ENCODE data around the gene ATP2B2. TPM values are rescaled to one million over a fixed set of nuclear protein-coding genes. Genes with fewer than 3 reads are reported as not detected.

The ATP2B2 gene
- total RNA-seq, 1 donor = not detected

DNA sequence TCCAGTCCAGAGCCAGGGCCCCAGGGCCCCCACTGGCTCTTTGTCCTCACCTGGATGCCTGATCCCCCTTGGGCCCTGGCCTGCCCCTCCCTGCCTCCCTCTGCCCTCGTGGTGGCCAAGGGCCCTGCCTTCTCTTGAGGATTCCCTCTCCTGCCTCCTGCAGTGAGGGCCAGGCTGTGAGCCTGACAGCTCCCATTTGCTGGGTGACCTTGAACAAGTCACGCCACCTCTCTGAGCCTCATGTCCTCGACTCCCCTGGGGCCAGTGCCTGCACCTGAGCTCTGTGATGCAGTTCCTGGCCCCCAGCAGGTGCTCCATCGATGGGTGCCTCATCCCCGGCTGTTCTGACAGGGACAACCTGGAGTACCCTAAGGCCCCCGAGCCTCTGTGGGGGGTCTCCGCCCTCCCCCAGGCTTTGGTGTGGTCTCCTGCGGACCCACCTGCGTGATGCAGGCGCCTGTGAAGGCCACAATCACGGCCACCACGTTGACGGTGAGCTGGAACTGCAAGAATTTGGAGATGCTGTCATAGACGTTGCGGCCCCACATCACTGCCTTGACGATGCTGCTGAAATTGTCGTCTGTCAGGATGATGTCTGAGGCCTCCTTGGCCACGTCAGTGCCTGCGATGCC lies 160.3 kb downstream of the ATP2B2 start:
- H3K4me3 ChIP-seq (ENCODE audit: low read length) = no peak overlapping the region
- no peaks in the 10 kb centered on the region for H3K9me3 ChIP-seq (ENCODE audit: low read depth, low read length)
- no peaks in the 10 kb centered on the region for H3K27me3 ChIP-seq (ENCODE audit: insufficient read depth, low read length)
- no peaks in the 10 kb centered on the region for H3K4me1 ChIP-seq (ENCODE audit: insufficient read depth, low read length)

DNA sequence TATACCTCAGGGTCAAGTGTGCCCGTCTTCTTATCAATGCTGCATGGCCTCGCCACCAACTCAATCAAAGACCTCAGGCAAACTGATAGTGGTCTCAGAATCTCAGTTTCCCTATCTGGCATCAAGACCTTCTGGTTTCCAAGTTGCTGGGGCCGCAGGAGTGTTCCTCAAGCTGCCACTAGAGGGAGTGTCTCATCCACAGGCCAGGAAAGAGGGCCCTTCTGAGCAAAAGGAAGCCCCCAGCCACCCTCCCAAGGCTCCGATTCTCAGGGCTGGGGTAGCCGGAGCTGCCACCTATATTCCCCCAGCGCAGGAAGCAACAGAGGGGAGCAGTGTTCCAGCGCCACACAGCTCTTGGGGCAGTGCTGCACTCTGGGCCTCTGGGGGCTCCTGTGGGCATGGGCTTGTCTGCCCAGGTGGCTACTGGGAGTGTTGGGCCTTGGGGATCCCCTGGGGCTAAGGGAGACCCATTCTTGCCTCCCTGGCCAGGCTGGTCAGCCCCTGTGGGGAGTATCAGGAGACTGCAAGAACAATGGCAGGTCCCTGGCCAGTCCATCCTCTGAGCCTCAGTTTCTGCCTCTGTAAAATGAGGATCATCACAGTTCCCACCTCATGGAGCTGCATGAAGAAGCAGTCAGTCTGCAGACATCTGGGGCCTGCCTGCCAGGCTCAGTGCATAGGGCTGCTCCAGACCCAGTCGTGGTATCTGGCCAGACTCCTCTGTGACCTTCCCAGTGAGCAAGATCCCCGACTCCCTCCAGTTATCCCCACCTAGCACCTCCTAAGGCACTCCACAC lies 161.0 kb downstream of the ATP2B2 start:
- no peak overlapping the region for H3K4me3 ChIP-seq (ENCODE audit: low read length)
- no peaks in the 10 kb centered on the region for H3K27me3 ChIP-seq (ENCODE audit: insufficient read depth, low read length)

DNA sequence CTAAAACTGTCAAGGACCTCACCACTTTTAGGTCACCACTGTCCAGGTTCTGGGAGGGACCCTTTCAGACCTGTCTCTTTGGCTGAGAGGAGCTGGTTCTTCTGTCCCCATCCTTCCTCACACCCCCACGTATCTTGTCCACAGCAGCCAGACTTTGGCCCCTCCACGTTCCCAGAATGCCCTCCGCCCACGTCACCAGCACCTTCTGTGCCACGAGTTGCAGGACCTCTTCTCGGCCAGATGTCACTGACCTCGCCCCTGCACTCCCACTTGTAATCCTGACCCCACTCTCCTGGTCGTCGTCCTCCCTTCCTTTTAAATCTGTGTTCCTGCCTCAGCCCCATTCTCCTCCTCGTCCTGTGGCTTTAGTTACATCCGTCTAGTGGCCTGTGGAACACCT lies 161.9 kb downstream of the ATP2B2 start:
- no peaks in the 10 kb centered on the region for H3K27me3 ChIP-seq (ENCODE audit: insufficient read depth, low read length)
- no peaks in the 10 kb centered on the region for H3K4me1 ChIP-seq (ENCODE audit: insufficient read depth, low read length)
- no peak overlapping the region for H3K4me3 ChIP-seq (ENCODE audit: low read length)
- no peaks in the 10 kb centered on the region for H3K9me3 ChIP-seq (ENCODE audit: low read depth, low read length)

More for the DNA sequence above, 161.0 kb downstream of the ATP2B2 start:
- Histone ChIP-seq H3K4me1 (ENCODE audit: insufficient read depth, low read length) (no peaks in the 10 kb centered on the region), H3K9me3 (ENCODE audit: low read depth, low read length) (no peaks in the 10 kb centered on the region)

DNA sequence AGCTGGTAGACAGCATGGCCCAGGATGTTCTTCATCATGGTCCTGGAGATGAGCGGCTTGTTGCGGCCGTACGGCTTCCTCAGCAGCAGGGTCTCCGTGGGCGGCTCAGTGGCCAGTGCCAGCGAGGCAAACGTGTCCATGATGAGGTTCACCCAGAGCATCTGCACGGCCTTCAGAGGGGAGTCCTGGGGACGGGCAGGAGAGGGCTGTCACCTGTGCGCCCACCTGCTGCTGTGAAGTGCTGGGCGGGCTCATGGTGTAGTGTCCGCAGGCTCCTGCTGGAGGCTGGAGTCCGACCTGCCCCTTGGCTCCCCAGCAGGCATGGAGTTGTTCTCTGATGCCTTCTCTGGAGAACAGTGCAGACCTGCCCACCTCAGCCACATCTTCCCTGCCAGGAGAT lies 162.6 kb downstream of the ATP2B2 start:
- H3K9me3 ChIP-seq (ENCODE audit: low read depth, low read length) = no peaks in the 10 kb centered on the region
- H3K4me1 ChIP-seq (ENCODE audit: insufficient read depth, low read length) = no peaks in the 10 kb centered on the region
- no peaks in the 10 kb centered on the region for H3K27me3 ChIP-seq (ENCODE audit: insufficient read depth, low read length)
- no peak overlapping the region for H3K4me3 ChIP-seq (ENCODE audit: low read length)

DNA sequence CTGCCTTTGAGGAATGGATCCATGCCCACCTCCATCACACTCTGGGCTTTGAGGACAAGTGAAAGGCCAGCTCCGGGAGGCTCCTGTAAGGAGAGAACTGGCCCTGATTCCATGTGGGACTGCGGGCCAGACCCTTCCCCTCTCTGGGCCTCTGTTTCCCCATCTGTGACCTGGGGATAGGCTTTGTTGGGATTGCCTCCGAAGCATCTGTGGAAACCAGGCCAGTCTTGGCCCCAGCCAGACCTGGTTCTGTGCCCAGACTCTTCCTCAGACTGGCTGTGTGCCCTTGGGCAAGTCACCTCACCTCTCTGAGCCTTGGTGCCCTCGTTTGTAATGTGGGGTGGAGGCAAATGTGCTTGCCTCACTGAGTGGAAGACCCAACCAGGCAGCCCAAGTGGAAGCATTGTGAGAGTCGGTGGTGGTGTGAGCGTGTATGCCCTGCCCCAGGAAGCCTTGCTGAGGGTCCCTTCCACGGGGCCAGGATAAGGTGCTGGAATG lies 163.4 kb downstream of the ATP2B2 start:
- H3K27me3 ChIP-seq (ENCODE audit: insufficient read depth, low read length) = no peaks in the 10 kb centered on the region
- H3K4me1 ChIP-seq (ENCODE audit: insufficient read depth, low read length) = no peaks in the 10 kb centered on the region
- H3K9me3 ChIP-seq (ENCODE audit: low read depth, low read length) = no peaks in the 10 kb centered on the region
- no peak overlapping the region for H3K4me3 ChIP-seq (ENCODE audit: low read length)

DNA sequence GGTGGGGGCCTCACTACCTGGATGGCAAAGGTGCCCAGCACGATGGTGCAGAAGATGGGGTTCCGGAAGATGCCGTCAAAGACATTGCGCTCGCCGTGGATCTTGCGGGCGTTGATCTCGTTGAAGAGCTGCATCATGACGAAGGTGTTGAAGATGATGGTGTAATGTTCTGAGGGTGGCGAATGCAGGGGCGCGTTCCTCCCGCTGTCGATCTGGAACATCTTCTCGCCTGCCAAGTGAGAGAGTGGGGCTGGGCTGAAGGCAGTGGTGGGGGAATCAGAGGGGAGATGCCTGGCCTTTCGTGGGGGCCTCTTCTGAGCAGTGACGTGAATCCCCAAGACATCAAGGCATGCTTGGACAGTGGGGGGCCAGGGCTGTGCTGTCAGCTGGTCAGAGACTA lies 164.9 kb downstream of the ATP2B2 start:
- Histone ChIP-seq H3K9me3 (ENCODE audit: low read depth, low read length) (no peaks in the 10 kb centered on the region), H3K4me1 (ENCODE audit: insufficient read depth, low read length) (no peaks in the 10 kb centered on the region), H3K27me3 (ENCODE audit: insufficient read depth, low read length) (no peaks in the 10 kb centered on the region), H3K4me3 (ENCODE audit: low read length) (no peak overlapping the region)

DNA sequence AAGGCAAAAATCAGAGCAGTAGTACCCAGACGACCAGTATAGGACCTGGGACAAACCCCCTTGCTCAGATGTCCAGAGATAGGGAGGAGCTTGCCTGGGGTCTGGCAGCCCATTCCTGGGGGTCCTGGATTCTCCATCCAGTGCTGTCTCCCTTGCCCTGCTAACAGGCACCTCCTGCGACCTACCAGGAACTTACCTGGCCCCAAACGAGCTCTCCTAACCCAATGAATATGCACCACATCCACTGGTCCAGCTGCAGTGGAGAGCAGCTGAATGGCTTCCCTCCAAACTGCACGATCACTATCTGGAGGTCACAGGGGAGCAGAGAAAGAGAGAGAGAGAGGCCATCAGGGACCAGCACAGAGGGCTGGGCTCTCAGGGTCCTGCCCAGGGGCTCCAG lies 165.3 kb downstream of the ATP2B2 start:
- no peaks in the 10 kb centered on the region for H3K9me3 ChIP-seq (ENCODE audit: low read depth, low read length)

DNA sequence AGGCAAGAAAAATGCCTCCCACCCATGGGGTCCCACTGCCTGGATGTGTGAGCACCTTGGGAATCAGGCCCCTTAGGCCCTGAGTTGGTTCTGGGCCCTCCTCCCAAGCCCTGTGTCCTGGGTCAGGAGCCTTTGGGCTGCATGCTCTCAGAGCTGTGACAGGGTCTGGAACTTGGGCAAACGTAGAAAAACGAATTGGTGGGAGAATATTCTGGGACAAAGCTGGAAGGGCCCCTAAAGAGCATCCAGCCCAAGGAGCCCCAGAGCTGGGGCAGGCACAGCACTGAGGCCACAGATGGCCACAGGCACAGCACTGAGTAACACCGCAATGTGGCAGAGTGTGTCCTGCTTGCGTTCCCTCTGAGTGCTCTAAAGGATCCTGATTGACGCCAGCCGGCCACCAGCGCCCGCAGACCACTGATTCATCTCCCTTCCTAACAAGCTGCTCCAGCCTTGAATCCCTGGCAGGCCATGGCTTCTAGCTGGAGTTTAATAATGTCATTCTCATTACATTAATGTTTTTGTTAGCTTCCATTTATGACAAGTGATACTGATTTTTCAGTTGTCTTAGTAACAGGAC lies 165.9 kb downstream of the ATP2B2 start:
- Histone ChIP-seq H3K27me3 (ENCODE audit: insufficient read depth, low read length) (no peaks in the 10 kb centered on the region), H3K4me1 (ENCODE audit: insufficient read depth, low read length) (no peaks in the 10 kb centered on the region), H3K4me3 (ENCODE audit: low read length) (no peak overlapping the region), H3K9me3 (ENCODE audit: low read depth, low read length) (no peaks in the 10 kb centered on the region)

More for the DNA sequence above, 165.3 kb downstream of the ATP2B2 start:
- Histone ChIP-seq H3K4me1 (ENCODE audit: insufficient read depth, low read length) (no peaks in the 10 kb centered on the region), H3K4me3 (ENCODE audit: low read length) (no peak overlapping the region), H3K27me3 (ENCODE audit: insufficient read depth, low read length) (no peaks in the 10 kb centered on the region)

DNA sequence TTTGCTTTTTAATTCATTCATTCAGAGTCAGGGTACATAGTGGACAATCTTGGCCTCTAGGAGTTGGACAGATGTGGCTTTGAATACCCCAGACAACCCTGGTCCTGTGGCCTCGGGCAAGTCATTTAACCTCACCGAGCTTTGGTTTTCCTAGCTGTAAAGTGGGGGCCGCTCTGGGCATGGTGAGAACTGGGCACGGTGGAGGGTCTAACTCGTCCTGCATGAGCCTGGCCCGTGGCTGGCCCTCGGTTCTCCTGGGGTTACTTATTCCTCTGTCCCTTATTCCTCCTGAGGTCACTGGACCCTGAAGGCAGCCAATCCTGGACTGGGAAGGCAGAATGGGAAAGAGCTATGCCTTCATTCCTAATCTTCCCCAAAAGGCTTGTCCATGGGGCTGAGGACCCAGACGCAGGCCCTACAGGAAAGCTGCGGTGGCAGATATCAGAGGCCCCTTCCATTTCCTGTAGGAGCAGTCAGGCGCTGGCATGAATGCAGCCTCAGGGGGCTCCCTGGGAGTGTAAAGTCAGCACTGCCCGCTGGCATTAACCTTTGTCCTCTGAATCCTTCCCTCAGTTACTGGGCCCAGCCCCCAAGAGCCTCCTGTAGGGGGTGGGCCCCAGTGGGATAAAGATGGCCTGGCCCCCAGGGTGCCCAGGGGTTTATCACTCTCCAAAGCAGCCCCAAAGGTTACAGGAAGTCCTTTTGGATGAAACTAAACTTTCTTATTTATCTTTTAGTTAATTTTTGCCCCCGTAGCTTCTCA lies 166.6 kb downstream of the ATP2B2 start:
- Histone ChIP-seq H3K9me3 (ENCODE audit: low read depth, low read length) (no peaks in the 10 kb centered on the region), H3K4me1 (ENCODE audit: insufficient read depth, low read length) (no peaks in the 10 kb centered on the region), H3K27me3 (ENCODE audit: insufficient read depth, low read length) (no peaks in the 10 kb centered on the region), H3K4me3 (ENCODE audit: low read length) (no peak overlapping the region)

DNA sequence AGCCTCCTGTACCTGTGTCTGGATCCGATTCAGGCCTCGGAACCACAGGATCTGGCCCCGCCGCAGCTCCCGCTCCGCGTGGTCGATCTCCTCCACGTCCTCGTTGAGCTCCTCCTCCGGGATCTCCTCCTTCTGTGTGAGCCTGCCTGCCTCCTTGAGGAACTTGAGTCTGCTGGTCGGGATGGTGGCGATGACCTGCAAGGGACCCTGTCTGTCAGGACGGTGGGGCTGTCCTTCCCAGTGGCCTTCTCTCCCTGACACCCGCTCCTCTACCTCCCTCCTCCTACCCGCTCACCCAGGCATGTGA lies 167.3 kb downstream of the ATP2B2 start:
- no peaks in the 10 kb centered on the region for H3K27me3 ChIP-seq (ENCODE audit: insufficient read depth, low read length)
- no peak overlapping the region for H3K4me3 ChIP-seq (ENCODE audit: low read length)
- H3K9me3 ChIP-seq (ENCODE audit: low read depth, low read length) = no peaks in the 10 kb centered on the region
- no peaks in the 10 kb centered on the region for H3K4me1 ChIP-seq (ENCODE audit: insufficient read depth, low read length)

DNA sequence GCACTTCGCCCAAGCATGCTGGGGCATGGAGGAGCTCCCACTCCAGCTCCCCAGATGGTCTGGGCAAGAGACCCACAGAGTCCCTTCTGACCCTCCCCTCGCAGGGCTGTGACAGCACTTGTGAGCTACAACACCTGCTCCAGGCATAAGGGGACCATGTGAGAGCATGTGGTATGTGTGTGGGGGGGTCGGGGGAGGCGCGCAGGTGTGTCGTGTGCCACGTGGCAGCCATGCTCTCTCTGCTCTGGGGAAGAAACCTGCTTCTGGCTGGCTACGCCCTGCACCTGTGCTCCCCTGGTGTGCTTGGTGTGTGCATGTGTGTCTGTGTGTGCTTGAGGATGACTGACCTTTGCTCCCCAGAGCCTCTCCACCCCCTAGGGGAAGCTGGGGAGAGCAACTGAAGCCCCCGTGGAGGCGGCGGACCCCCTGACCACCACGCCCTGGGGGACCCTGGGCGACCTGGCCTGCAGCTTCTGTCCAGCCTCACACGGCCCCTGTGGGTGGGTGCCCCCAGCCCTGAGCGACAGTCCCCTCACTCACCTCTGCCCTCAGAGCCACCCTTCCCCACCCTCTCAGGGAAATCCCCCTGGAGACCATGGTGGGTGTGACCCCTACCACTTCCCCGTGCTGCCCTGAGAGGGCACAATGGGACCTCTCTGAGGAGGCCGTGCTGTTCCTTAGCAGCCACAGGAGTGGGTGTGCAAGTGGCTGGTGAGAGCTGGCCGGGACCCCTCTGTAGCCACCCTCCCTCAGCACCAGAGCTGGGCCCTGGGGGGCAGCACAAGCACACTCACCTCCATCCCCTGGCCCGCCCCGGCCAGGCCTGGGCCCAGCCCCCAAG lies 167.8 kb downstream of the ATP2B2 start:
- Histone ChIP-seq H3K4me1 (ENCODE audit: insufficient read depth, low read length) (no peaks in the 10 kb centered on the region), H3K4me3 (ENCODE audit: low read length) (no peak overlapping the region), H3K27me3 (ENCODE audit: insufficient read depth, low read length) (no peaks in the 10 kb centered on the region), H3K9me3 (ENCODE audit: low read depth, low read length) (no peaks in the 10 kb centered on the region)

DNA sequence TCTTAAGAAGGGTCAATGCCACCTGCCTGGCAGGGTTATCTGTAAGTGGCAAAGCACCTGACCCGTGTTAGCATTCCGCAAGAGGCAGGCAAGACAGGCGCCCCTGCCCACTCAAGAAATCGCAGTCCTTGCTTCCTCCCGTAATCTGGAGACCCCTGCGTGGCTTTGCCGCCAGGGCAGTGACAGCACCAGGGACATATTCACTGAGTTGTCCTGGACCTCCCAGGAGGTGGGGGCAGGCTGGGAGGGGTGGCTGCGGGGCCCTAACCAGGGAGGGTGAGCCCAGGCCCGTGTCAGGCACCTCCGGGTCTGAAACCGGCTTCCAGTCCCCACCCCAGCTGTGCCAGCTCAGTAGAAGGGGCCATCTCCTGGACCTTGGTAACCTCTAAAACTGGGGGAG lies 168.6 kb downstream of the ATP2B2 start:
- H3K27me3 ChIP-seq (ENCODE audit: insufficient read depth, low read length) = no peaks in the 10 kb centered on the region
- no peak overlapping the region for H3K4me3 ChIP-seq (ENCODE audit: low read length)

DNA sequence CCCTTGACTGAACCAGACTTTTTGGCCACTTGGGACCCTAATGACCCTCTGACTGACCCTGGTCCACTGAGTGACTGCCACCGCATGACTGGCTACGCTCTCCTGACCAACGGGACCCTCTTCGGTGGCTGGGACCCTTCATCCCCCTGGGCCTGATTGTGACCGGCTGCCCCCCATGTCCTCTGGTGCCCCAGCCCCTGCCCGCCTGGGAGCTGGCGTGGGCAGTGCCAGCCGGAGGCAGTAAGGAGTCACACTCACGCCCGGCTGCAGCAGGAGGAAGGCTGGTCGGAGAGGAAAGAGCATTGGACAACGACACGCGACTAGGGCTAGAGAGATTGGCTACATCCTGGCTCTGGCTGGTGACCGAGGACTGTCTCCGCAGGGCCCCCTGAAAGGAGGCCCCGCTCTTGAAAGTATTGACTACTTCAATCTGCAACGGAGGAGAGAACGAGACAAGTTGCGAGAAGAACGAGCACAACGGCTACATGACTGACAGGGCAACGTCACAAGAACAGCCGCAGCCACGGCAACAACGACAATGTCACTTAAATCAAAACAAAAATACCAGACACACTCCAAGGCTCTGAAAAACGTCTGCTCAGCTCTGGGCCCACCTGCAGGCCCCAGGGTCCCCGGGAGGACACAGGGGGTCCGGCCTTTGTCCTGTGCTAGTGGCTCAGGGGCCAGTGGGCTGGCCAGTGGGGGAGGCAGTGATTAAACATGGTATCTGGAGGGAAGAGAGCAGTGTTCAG lies 169.3 kb downstream of the ATP2B2 start:
- Histone ChIP-seq H3K4me3 (ENCODE audit: low read length) (no peak overlapping the region), H3K9me3 (ENCODE audit: low read depth, low read length) (no peaks in the 10 kb centered on the region), H3K4me1 (ENCODE audit: insufficient read depth, low read length) (no peaks in the 10 kb centered on the region), H3K27me3 (ENCODE audit: insufficient read depth, low read length) (no peaks in the 10 kb centered on the region)

More for the DNA sequence above, 168.6 kb downstream of the ATP2B2 start:
- Histone ChIP-seq H3K9me3 (ENCODE audit: low read depth, low read length) (no peaks in the 10 kb centered on the region), H3K4me1 (ENCODE audit: insufficient read depth, low read length) (no peaks in the 10 kb centered on the region)

Measured in mononuclear cell (primary cell).